ENCODE data around the gene PF4V1. TPM values are rescaled to one million over a fixed set of nuclear protein-coding genes. Genes with fewer than 3 reads are reported as not detected.
"Not testable (repeated sequence)": the region's sequence is repeated elsewhere in the genome, so short reads cannot be mapped to it uniquely, and the experiment has no call there.

Gene PF4V1
- total and polyA plus RNA-seq, 4 donors: 0.89 to 4.2 (median 1.3) TPM; not detected in 1

DNA sequence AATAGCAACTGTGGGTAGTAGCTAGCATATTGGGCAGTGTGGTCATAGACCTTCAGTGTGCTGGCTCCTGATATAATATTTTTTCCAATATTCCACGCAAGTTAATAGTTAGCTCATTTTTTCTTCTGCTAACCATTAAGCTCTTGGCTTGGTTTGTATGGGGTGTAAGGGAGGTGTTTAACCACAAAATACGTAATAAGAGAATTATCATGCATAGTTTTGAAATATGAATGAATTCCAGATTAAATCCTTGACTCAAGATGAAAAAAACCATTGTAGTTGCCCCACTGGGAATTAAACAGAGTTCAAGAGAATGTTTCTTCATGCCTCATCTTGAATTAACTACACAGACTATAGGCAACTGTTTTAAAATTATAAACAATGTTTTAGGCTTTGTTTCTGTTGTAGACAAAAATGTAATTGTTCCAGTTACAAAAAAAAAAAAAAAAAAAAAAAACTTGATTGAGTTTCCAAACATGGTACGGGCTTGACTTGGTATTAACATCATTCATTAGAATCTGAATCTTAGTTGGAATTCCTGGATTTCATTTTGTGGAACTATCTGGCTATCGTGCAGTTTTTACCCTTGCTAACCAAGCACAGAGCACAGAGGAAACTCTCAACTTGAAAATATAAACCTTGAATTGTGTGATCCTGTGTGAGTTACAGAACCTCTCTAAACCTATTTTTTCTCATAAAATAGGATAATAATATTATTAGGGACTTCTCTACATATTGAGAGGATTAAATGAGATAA is 44.5 kb downstream of the PF4V1 start:
- no peaks in the 10 kb centered on the region for H3K36me3 ChIP-seq (ENCODE audit: control insufficient read depth, insufficient read depth, low read length)
- no peaks in the 10 kb centered on the region for H3K9me3 ChIP-seq (ENCODE audit: control insufficient read depth, insufficient read depth, low read length)
- WGBS (ENCODE audit: insufficient coverage): no CpG with 5 or more reads among the region's 4 CpGs
- H3K4me1 ChIP-seq (ENCODE audit: control insufficient read depth, insufficient read depth, low read length): no peaks in the 10 kb centered on the region
- no peak overlapping the region for H3K4me3 ChIP-seq (ENCODE audit: low read depth, low read length)
- no peaks in the 10 kb centered on the region for H3K27me3 ChIP-seq (ENCODE audit: control insufficient read depth, insufficient read depth, low read length)
- no peak overlapping the region for H3K27ac ChIP-seq (ENCODE audit: low read depth, low read length)
- no peak for DNase-seq (ENCODE audit: low read depth in 4 of 6, low spot score in 6 of 6)

DNA sequence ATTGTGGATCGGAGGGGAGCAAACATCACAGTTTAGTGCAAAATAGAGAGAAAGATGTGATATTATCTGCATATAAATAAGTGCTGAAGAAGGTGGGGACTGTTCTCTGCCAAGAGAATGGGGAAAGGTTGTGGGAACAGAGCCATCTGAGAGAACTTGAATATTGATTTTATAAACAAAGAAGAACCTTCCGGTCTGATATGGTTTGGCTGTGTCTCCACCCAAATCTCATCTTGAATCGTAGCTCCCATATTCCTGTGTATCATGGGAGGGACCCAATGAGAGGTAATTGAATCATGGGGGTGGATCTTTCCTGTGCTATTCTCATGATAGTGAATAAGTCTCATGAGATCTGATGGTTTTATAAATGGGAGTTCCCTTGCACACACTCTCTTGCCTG is 46.2 kb downstream of the PF4V1 start:
- H3K27ac ChIP-seq (ENCODE audit: low read depth, low read length); H3K27me3 ChIP-seq (ENCODE audit: control insufficient read depth, insufficient read depth, low read length); H3K4me1 ChIP-seq (ENCODE audit: control insufficient read depth, insufficient read depth, low read length); H3K9me3 ChIP-seq (ENCODE audit: control insufficient read depth, insufficient read depth, low read length); H3K4me3 ChIP-seq (ENCODE audit: low read depth, low read length); DNase-seq (ENCODE audit: low read depth in 4 of 6, low spot score in 6 of 6); H3K36me3 ChIP-seq (ENCODE audit: control insufficient read depth, insufficient read depth, low read length): not testable (repeated sequence)
- WGBS (ENCODE audit: insufficient coverage): 100% methylated on average over 1 of the region's 3 CpGs

DNA sequence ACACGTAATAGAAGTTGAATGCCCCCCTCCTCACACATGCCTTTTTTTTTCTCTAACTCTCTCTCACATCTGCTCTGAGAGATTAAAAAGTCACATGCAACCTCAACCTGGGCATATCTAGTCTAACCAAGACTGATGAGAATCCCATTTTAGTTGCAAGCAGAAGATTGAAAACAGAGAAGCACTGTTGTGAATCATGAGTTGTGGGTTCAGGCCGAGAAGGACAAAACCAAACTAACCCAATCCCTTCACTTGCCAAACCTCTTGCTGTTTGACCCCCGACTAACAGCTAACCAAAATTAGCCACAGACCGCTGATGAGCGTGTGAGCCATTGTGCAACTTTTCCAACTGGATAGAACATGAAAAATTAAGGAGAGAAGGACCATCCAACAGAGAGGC is 47.9 kb downstream of the PF4V1 start:
- WGBS (ENCODE audit: insufficient coverage): 92% methylated on average over 2 of the region's 5 CpGs
- Histone ChIP-seq H3K27ac (ENCODE audit: low read depth, low read length) (no peak overlapping the region), H3K4me3 (ENCODE audit: low read depth, low read length) (no peak overlapping the region)

DNA sequence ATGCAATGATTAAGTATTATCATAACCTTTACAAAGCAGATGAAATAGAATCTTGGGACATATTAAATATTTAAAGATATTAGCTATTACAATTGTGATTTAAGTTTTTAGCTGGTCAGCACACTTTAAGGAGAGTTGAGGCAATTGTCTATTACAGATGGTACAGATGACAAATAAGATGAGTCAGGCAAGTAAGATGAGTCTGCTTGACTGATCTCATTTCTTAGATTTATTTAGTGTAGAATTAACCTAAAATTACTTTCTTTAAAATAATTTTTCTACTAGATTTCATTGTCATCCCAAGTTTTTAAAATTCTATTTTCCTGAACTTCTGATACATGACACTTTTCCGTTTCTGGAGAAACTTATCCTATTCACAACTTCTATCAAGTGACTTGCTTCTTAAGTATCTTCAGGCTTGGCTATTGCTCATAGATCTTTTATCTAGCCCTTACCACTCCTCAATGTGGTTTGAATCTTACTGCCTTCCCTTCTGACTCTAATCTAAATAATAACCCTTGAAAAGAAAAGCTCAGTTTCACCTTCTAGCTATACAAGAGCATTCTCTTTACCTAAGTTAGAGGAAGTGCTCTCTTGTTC is 49.0 kb downstream of the PF4V1 start:
- Histone ChIP-seq H3K27me3 (ENCODE audit: control insufficient read depth, insufficient read depth, low read length) (no peaks in the 10 kb centered on the region), H3K4me1 (ENCODE audit: control insufficient read depth, insufficient read depth, low read length) (no peaks in the 10 kb centered on the region), H3K9me3 (ENCODE audit: control insufficient read depth, insufficient read depth, low read length) (no peaks in the 10 kb centered on the region), H3K36me3 (ENCODE audit: control insufficient read depth, insufficient read depth, low read length) (no peaks in the 10 kb centered on the region), H3K4me3 (ENCODE audit: low read depth, low read length) (no peak overlapping the region), H3K27ac (ENCODE audit: low read depth, low read length) (no peak overlapping the region)
- DNase-seq (ENCODE audit: low read depth in 4 of 6, low spot score in 6 of 6): no peak
- WGBS (ENCODE audit: insufficient coverage): 88% methylated on average over 1 of the region's 1 CpG

More for the DNA sequence above, 47.9 kb downstream of the PF4V1 start:
- Histone ChIP-seq H3K9me3 (ENCODE audit: control insufficient read depth, insufficient read depth, low read length) (no peaks in the 10 kb centered on the region), H3K36me3 (ENCODE audit: control insufficient read depth, insufficient read depth, low read length) (no peaks in the 10 kb centered on the region), H3K4me1 (ENCODE audit: control insufficient read depth, insufficient read depth, low read length) (no peaks in the 10 kb centered on the region), H3K27me3 (ENCODE audit: control insufficient read depth, insufficient read depth, low read length) (no peaks in the 10 kb centered on the region)
- no peak for DNase-seq (ENCODE audit: low read depth in 4 of 6, low spot score in 6 of 6)

DNA sequence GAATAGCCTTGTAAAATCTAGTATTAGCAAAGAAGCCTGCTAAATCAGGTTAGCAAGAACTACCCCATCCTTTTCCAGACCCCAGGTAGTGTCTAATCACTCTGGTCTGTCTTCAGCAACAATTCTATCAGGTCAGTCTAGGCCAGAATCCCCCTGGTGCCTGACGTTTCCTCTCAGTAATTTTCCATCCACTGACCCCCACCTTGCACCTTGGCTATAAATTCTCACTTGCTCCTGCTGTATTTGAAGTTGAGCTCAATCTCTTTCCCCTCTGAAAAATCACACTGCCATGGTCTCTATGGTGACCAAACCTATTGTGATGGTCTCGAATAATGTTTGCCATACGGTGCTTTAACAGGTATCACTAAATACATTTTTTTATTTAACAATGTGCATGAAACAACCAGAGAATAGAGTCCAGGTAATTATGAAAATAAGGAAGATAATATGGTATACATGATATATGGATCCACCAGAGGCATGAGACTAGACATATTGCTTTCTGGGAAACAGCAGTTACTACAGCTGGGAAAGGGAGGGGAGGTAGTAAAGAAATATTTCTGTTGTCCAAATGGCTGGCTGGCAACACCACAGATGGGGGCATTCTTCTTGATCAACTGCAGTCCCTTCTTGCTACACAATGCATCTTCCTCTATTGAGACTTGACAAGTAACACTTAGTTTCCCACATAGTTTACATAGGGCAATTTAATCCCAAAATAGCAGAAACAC is 49.9 kb downstream of the PF4V1 start:
- DNase-seq (ENCODE audit: low read depth in 4 of 6, low spot score in 6 of 6): peak in 1 of 6 donors; percentile 23
- WGBS (ENCODE audit: insufficient coverage): 11% methylated on average over 1 of the region's 3 CpGs
- Histone ChIP-seq H3K27ac (ENCODE audit: low read depth, low read length) (no peak overlapping the region), H3K4me1 (ENCODE audit: control insufficient read depth, insufficient read depth, low read length) (no peaks in the 10 kb centered on the region), H3K9me3 (ENCODE audit: control insufficient read depth, insufficient read depth, low read length) (no peaks in the 10 kb centered on the region), H3K36me3 (ENCODE audit: control insufficient read depth, insufficient read depth, low read length) (no peaks in the 10 kb centered on the region), H3K4me3 (ENCODE audit: low read depth, low read length) (no peak overlapping the region), H3K27me3 (ENCODE audit: control insufficient read depth, insufficient read depth, low read length) (no peaks in the 10 kb centered on the region)

Other genes starting within 250 kb of the PF4V1 start
- gene RASSF6, start 232.9 kb upstream of the PF4V1 start, total RNA-seq: under 1 TPM; 0.28 to 0.89 TPM
- gene RASSF6, start 232.9 kb upstream of the PF4V1 start, polyA plus RNA-seq (ENCODE audit: insufficient read length in 2 of 2): under 1 TPM; 0.30 to 0.35 TPM
- gene CXCL8, start 112.7 kb upstream of the PF4V1 start, total RNA-seq: 10 to 100 TPM in 1 of 2 donors, 1 to 10 TPM in 1; 2.6 to 15.7 TPM
- 1 to 10 TPM; 1.1 to 1.2 TPM for gene CXCL8, start 112.7 kb upstream of the PF4V1 start, polyA plus RNA-seq (ENCODE audit: insufficient read length in 2 of 2)
- 1 to 10 TPM in 1 of 2 donors, under 1 TPM in 1; 0.79 to 2.9 TPM for gene CXCL6, start 16.6 kb upstream of the PF4V1 start, total RNA-seq
- gene CXCL6, start 16.6 kb upstream of the PF4V1 start, polyA plus RNA-seq (ENCODE audit: insufficient read length in 2 of 2): 1 to 10 TPM; 1.4 to 1.5 TPM
- 1 to 10 TPM; 1.9 to 4.8 TPM for gene CXCL1, start 16.1 kb downstream of the PF4V1 start, total RNA-seq
- 1 to 10 TPM; 1.2 to 1.4 TPM for gene CXCL1, start 16.1 kb downstream of the PF4V1 start, polyA plus RNA-seq (ENCODE audit: insufficient read length in 2 of 2)
- 1 to 10 TPM; 1.8 to 2.1 TPM for gene PF4, start 128.7 kb downstream of the PF4V1 start, total RNA-seq
- 1 to 10 TPM; 1.1 to 2.3 TPM for gene PF4, start 128.7 kb downstream of the PF4V1 start, polyA plus RNA-seq (ENCODE audit: insufficient read length in 2 of 2)
- 10 to 100 TPM in 1 of 2 donors, 1 to 10 TPM in 1; 8.6 to 17.8 TPM for gene PPBP, start 134.9 kb downstream of the PF4V1 start, total RNA-seq
- 1 to 10 TPM; 2.6 to 3.9 TPM for gene PPBP, start 134.9 kb downstream of the PF4V1 start, polyA plus RNA-seq (ENCODE audit: insufficient read length in 2 of 2)
- under 1 TPM; 0.33 to 0.40 TPM for gene CXCL5, start 145.4 kb downstream of the PF4V1 start, total RNA-seq
- 1 to 10 TPM; 1.2 to 1.9 TPM for gene CXCL5, start 145.4 kb downstream of the PF4V1 start, polyA plus RNA-seq (ENCODE audit: insufficient read length in 2 of 2)
- gene CXCL3, start 185.4 kb downstream of the PF4V1 start, total RNA-seq: 1 to 10 TPM in 1 of 2 donors, under 1 TPM in 1; 0.50 to 1.7 TPM
- gene CXCL3, start 185.4 kb downstream of the PF4V1 start, polyA plus RNA-seq (ENCODE audit: insufficient read length in 2 of 2): 1 to 10 TPM; 1.7 to 2.2 TPM
- 1 to 10 TPM; 2.0 to 6.9 TPM for gene CXCL2, start 245.9 kb downstream of the PF4V1 start, total RNA-seq
- gene CXCL2, start 245.9 kb downstream of the PF4V1 start, polyA plus RNA-seq (ENCODE audit: insufficient read length in 2 of 2): 1 to 10 TPM; 2.8 to 3.0 TPM

All from spinal cord (tissue), 10 donors.